ENCODE results near the gene DUSP8. TPM values are rescaled to one million over a fixed set of nuclear protein-coding genes. Genes with fewer than 3 reads are reported as not detected.
"Not testable (repeated sequence)": the region's sequence is repeated elsewhere in the genome, so short reads cannot be mapped to it uniquely, and the experiment has no call there.

DUSP8 gene
- total RNA-seq, 1 experiment from 2014 or later: 2.6 TPM

DNA sequence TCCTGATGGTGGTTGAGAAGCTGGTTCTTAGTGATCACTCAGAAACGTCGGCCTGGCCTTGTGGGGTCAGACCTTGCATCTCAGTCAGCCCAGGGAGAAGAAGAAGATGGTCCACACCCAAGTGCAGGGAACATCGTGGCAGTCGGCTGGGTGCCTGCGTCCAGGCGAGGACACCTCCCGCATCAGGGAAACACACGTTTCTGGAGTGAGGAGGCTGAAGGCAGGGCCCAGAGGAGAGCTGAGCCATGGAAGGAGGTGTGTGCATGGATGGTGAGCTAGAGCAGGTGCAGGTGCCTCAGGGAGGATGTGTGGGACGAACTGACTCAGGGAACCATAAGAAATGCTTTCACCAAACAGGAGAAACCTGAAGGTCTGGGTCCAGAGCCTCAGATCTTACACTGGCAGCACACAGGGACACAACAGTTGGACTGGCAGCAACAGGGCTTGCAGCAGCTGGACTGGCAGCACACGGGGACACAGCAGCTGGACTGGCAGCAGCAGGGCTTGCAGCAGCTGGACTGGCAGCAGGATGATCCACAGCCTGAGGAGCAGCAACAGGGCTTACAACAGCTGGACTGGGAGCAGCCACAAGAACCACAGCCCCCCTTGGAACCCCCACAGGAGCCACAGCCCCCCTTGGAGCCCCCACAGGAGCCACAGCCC lies 25.4 kb upstream of the DUSP8 start:
- Histone ChIP-seq H3K9me2 (ENCODE audit: insufficient read depth) (no peaks in the 10 kb centered on the region), H2AFZ (no peak overlapping the region), H3K27ac (no peak overlapping the region), H3K4me3 (no peak overlapping the region), H3K4me2 (no peak overlapping the region), H3F3A (ENCODE audit: insufficient read depth, low read depth) (no peaks in the 10 kb centered on the region), H3K36me3 (ENCODE audit: low read depth) (no peaks in the 10 kb centered on the region), H3K9me3 (ENCODE audit: insufficient read depth, low read depth) (no peaks in the 10 kb centered on the region), H4K20me1 (ENCODE audit: insufficient read depth) (no peaks in the 10 kb centered on the region), H3K4me1 (replicated peaks; ENCODE audit: insufficient read depth) (no peaks in the 10 kb centered on the region), H3K27me3 (ENCODE audit: insufficient read depth, low read depth) (peaks cover 33% of the 10 kb centered on the region), H3K79me2 (ENCODE audit: low read depth) (no peaks in the 10 kb centered on the region)
- DNase-seq: no peak
- no peak for TF ChIP-seq EZH2 (IDR thresholded peaks at IDR 0.05; ENCODE audit: low read depth)
- TF ChIP-seq, protein P1, sequence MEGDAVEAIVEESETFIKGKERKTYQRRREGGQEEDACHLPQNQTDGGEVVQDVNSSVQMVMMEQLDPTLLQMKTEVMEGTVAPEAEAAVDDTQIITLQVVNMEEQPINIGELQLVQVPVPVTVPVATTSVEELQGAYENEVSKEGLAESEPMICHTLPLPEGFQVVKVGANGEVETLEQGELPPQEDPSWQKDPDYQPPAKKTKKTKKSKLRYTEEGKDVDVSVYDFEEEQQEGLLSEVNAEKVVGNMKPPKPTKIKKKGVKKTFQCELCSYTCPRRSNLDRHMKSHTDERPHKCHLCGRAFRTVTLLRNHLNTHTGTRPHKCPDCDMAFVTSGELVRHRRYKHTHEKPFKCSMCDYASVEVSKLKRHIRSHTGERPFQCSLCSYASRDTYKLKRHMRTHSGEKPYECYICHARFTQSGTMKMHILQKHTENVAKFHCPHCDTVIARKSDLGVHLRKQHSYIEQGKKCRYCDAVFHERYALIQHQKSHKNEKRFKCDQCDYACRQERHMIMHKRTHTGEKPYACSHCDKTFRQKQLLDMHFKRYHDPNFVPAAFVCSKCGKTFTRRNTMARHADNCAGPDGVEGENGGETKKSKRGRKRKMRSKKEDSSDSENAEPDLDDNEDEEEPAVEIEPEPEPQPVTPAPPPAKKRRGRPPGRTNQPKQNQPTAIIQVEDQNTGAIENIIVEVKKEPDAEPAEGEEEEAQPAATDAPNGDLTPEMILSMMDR (conservative IDR thresholded peaks at IDR 0.05): no peak
- no TSS peak for BruUV-seq (replicated peaks)
- ChIA-PET POLR2A (ENCODE audit: unreplicated experiment) (no interaction called here), CTCF (no interaction called here)
- intact Hi-C loops (cut with micrococcal nuclease; ENCODE audit: unreplicated experiment): no loop called here

DNA sequence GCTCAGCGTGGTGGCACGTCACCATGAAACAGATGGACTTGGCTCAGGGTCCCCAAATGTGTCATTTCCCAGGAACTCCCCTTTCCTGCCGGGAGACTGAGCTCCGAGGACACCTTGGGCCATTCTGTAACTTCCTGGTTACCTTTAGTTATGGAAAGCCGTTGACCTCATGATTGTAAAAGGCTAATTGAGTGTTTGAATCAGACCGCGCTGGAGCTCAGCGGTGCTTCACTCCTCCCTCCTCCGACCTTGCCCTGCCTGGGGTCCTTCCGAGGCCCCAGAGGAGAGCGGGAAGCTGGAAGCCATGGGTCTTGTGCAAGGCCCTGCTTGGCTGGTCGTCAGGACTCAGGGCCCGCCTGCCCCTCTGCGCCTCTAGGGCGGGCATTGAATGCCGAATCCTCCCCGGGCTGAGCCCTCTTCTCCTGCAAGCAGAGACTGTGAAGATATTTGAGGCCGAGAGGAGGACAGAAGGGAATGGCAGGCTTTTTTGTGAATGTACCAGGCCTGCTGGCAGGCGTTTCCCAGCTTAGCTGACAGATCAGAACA lies 24.6 kb upstream of the DUSP8 start:
- intact Hi-C loops (cut with micrococcal nuclease; ENCODE audit: unreplicated experiment); H3K27ac ChIP-seq; H3K4me1 ChIP-seq (replicated peaks; ENCODE audit: insufficient read depth); H2AFZ ChIP-seq; H3K9me2 ChIP-seq (ENCODE audit: insufficient read depth); H3K36me3 ChIP-seq (ENCODE audit: low read depth); H3F3A ChIP-seq (ENCODE audit: insufficient read depth, low read depth); CTCF ChIA-PET; H4K20me1 ChIP-seq (ENCODE audit: insufficient read depth); H3K4me2 ChIP-seq; POLR2A ChIA-PET (ENCODE audit: unreplicated experiment); H3K4me3 ChIP-seq; H3K9me3 ChIP-seq (ENCODE audit: insufficient read depth, low read depth); DNase-seq; H3K79me2 ChIP-seq (ENCODE audit: low read depth); BruUV-seq (replicated peaks): not testable (repeated sequence)
- peaks cover 30% of the 10 kb centered on the region for H3K27me3 ChIP-seq (ENCODE audit: insufficient read depth, low read depth)

DNA sequence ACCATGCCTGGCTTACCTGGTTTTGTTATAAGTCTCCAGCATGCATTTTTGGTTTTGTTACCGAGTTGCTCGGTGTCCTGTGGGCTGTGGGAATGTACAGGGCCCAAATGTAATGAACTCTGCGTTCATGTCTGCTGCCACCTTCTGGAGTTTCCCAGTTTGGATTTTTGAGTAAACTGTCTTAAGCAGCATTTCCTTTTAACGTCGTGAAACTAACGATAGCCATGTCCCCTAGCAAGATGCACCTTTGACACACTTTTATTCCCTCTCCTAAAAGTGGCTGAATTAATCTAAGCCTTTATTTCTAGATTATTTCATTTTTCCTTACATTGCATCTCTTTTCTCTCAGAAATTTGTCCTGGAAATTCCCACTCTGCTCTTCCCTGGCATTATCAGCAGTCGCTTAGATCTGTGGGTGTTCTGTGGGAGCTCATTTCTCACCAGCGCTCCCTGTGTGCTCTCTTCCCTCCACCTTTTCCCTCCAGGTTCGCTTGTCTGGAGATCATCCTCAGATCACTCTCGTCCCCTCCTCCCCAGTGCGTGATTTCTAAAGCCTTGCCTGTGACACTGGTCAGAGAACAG lies 24.0 kb upstream of the DUSP8 start:
- peaks cover 32% of the 10 kb centered on the region for H3K27me3 ChIP-seq (ENCODE audit: insufficient read depth, low read depth)
- H3K4me3 ChIP-seq; H3K36me3 ChIP-seq (ENCODE audit: low read depth); H3K27ac ChIP-seq; H2AFZ ChIP-seq; H3K4me1 ChIP-seq (replicated peaks; ENCODE audit: insufficient read depth); intact Hi-C loops (cut with micrococcal nuclease; ENCODE audit: unreplicated experiment); H4K20me1 ChIP-seq (ENCODE audit: insufficient read depth); DNase-seq; H3F3A ChIP-seq (ENCODE audit: insufficient read depth, low read depth); H3K9me3 ChIP-seq (ENCODE audit: insufficient read depth, low read depth); POLR2A ChIA-PET (ENCODE audit: unreplicated experiment); H3K79me2 ChIP-seq (ENCODE audit: low read depth); H3K4me2 ChIP-seq; H3K9me2 ChIP-seq (ENCODE audit: insufficient read depth); CTCF ChIA-PET; BruUV-seq (replicated peaks): not testable (repeated sequence)

DNA sequence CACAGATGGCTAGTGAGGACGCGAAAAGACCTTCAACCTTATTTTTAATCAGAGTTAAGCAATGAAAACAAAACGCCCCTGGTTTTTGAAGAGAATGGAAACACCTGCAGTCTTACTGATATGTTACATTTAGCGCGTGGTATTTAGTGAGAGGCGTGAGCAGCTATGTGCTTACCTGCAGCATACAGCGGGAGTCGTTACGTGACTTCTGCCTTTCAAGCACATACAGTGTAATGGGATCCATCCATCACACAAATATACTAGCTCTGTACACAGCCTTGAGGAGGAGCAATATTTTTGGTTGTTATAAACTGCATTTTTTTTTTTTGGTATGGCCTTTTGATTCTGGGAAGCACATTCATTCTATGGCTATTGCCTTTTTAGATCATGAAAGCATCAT lies 20.6 kb upstream of the DUSP8 start:
- Histone ChIP-seq H3K79me2 (ENCODE audit: low read depth) (no peaks in the 10 kb centered on the region), H3K4me2 (no peak overlapping the region), H4K20me1 (ENCODE audit: insufficient read depth) (no peaks in the 10 kb centered on the region), H3K36me3 (ENCODE audit: low read depth) (no peaks in the 10 kb centered on the region), H2AFZ (no peak overlapping the region), H3F3A (ENCODE audit: insufficient read depth, low read depth) (no peaks in the 10 kb centered on the region), H3K9me3 (ENCODE audit: insufficient read depth, low read depth) (no peaks in the 10 kb centered on the region), H3K9me2 (ENCODE audit: insufficient read depth) (no peaks in the 10 kb centered on the region), H3K4me1 (replicated peaks; ENCODE audit: insufficient read depth) (peaks cover 5% of the 10 kb centered on the region; the same call in 1 of the 2 replicates), H3K27me3 (ENCODE audit: insufficient read depth, low read depth) (peaks cover 21% of the 10 kb centered on the region; the same call in 1 of the 2 replicates), H3K4me3 (no peak overlapping the region), H3K27ac (no peak overlapping the region)
- BruUV-seq (replicated peaks): no TSS peak
- TF ChIP-seq, protein P1 (conservative IDR thresholded peaks at IDR 0.05): no peak
- TF ChIP-seq EZH2 (IDR thresholded peaks at IDR 0.05; ENCODE audit: low read depth): no peak
- no peak for DNase-seq
- intact Hi-C loops (cut with micrococcal nuclease; ENCODE audit: unreplicated experiment): no loop called here
- ChIA-PET CTCF (no interaction called here), POLR2A (ENCODE audit: unreplicated experiment) (no interaction called here)
